Panc1 (cell line): Measurements from ENCODE around the gene UBC. TPM values are rescaled to one million over a fixed set of nuclear protein-coding genes. Genes with fewer than 3 reads are reported as not detected.

Experiments
- ATAC-seq: fragments of 200-7000 bp; cut with Tn5 transposase; 2 replicates; pipeline ENCODE4 v1.9.1; 2020; ENCODE audit warnings: mild to moderate bottlenecking, moderate library complexity
- BruUV-seq: library from RNA; stranded (reverse); fragments of 400-500 nt; replicated peaks from 2 replicates; lab custom pipeline; 2021; lab: Mats Ljungman, UMichigan
- CTCF ChIA-PET: fragments of 300-600 bp; sonication (Branson Sonifier 250); formaldehyde crosslinking; loops from one replicate; lab custom pipeline; 2022; ENCODE audit warnings: antibody characterized with exemption; lab: Charles Lee
- POLR2A ChIA-PET: fragments of 300-600 bp; sonication (Branson Sonifier 250); formaldehyde crosslinking; loops from one replicate; lab custom pipeline; 2022; ENCODE audit warnings: antibody characterized with exemption; lab: Charles Lee
- DNase-seq: peaks from one replicate; pipeline ENCODE4 v3.0.0-alpha.2; 2010; ENCODE audit warnings: low read depth, low spot score
- H3K27ac ChIP-seq: 2 replicates; pipeline ENCODE4 v1.5.1; 2011; ENCODE audit warnings: mild to moderate bottlenecking, low read length, inconsistent platforms
- H3K27me3 ChIP-seq: fragments of 200-500 bp; sonication (Bioruptor generic); 2 replicates; pipeline ENCODE4 v1.6.0; 2014; ENCODE audit warnings: low read length, inconsistent platforms; ENCODE audit not compliant: control insufficient read depth, insufficient read depth
- H3K36me3 ChIP-seq: fragments of 200-500 bp; sonication (Bioruptor generic); 2 replicates; pipeline ENCODE4 v1.5.1; 2014; ENCODE audit warnings: inconsistent platforms, mild to moderate bottlenecking, low read length, moderate library complexity; ENCODE audit not compliant: control insufficient read depth, insufficient read depth
- H3K4me1 ChIP-seq: 2 replicates; pipeline ENCODE4 v1.5.1; 2011; ENCODE audit warnings: inconsistent platforms, mild to moderate bottlenecking, low read length, moderate library complexity; ENCODE audit not compliant: control insufficient read depth, insufficient read depth
- H3K4me3 ChIP-seq, 2 experiments: 2 replicates each; pipeline ENCODE4 v1.5.1; 2011 to 2012; ENCODE audit warnings: low read depth in 2 of 2, low read length in 2 of 2, mild to moderate bottlenecking in 2 of 2, inconsistent platforms in 1 of 2, moderate library complexity in 1 of 2
- H3K9me3 ChIP-seq: fragments of 200-500 bp; sonication (Bioruptor generic); 2 replicates; pipeline ENCODE4 v1.5.1; 2014; ENCODE audit warnings: low read depth, mild to moderate bottlenecking, inconsistent platforms, low read length, moderate library complexity; ENCODE audit not compliant: control insufficient read depth, insufficient read depth
- CTCF ChIP-seq: fragments of 450-650 bp; IDR thresholded peaks from 2 replicates; pipeline ENCODE4 v1.5.1; 2017; ENCODE audit warnings: mild to moderate bottlenecking
- POLR2AphosphoS5 ChIP-seq: IDR thresholded peaks from 2 replicates; pipeline ENCODE4 v1.6.1; 2012; ENCODE audit warnings: mild to moderate bottlenecking, low read depth, low read length, moderate library complexity
- SIN3A ChIP-seq: IDR thresholded peaks from 2 replicates; pipeline ENCODE4 v1.6.1; 2012; ENCODE audit warnings: low read depth, mild to moderate bottlenecking, low read length, moderate library complexity, borderline replicate concordance; ENCODE audit not compliant: insufficient read depth
- TCF7L2 ChIP-seq: IDR thresholded peaks from 2 replicates; pipeline ENCODE4 v1.6.1; 2011; ENCODE audit warnings: mild to moderate bottlenecking, low read depth, low read length, inconsistent platforms
- in situ Hi-C: cut with HindIII; loops from 2 replicates; pipeline ENCODE4 v1.10.0; 2016; ENCODE audit warnings: low sequenced_read_pairs, low pct_unique_long_range_greater_than_20kb
- intact Hi-C: fragments of 100-400 bp; cut with micrococcal nuclease; formaldehyde crosslinking; loops from one replicate; pipeline ENCODE4 v1.10.0; 2022; ENCODE audit not compliant: unreplicated experiment
- total RNA-seq: library from RNA; stranded (reverse); gene quantifications from one replicate; pipeline ENCODE4 v1.2.1, GENCODE V29; 2021; ENCODE audit not compliant: unreplicated experiment
- TF ChIP-seq, protein P1 (sequence below), 2 experiments: IDR thresholded peaks; 2 replicates each; pipeline ENCODE4 v1.6.1; 2011 to 2012; ENCODE audit warnings: low read depth in 2 of 2, control low read depth in 1 of 2, low read length in 1 of 2, mild to moderate bottlenecking in 1 of 2, moderate library complexity in 1 of 2; ENCODE audit not compliant: insufficient read depth in 1 of 2

UBC gene
- total RNA-seq, 1 experiment from 2014 or later: 1,725 TPM

DNA sequence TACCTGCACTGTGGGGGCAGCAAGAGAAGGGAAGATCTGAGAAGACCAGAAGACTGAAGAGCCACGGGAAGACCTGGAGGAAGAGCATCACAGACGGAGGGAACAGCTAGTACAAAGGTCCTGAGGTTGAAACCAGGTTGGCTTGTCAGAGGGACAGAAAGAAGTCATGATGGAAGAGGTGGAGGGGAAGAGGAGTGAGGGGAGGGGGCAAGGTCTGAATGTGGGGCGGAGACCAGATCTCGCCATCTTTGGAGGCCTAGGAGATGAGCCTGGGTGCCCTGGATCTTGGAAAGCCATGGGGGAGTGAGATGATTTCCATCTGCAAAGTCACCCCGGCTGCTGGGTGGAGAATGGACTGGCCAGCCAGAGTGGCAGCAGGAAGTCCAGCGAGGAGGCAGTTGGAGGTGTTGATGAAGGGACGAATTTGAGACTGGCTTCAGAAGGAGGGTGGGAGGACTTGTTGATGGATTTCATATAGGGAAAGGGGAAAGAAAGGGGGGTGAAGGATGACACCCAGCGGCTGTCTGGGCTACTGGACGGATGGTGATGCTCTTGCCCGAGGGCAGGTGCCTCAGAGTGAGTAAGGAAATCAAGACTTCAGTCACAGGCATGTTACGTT, 14.6 kb upstream of the UBC start:
- Histone ChIP-seq H3K27me3 (no peaks in the 10 kb centered on the region), H3K4me3 (peak overlapping the region; percentile 87 to 100; a peak in 3 of 4 replicates), H3K4me1 (peaks cover 7% of the 10 kb centered on the region), H3K27ac (peak overlapping the region; percentile 84), H3K36me3 (no peaks in the 10 kb centered on the region), H3K9me3 (no peaks in the 10 kb centered on the region)
- CTCF ChIA-PET: no interaction called here
- in situ Hi-C loops: no loop called here
- no TSS peak for BruUV-seq
- DNase-seq (no peak), ATAC-seq (no peak)
- POLR2A ChIA-PET: interaction anchor here (0.8 to 1.9 kb wide), 3 partner anchors 10 to 14 kb away, joined by 4 to 10 read pairs (median 9); partner anchors contain the start of gene UBC
- intact Hi-C loops: no loop called here
- TF ChIP-seq SIN3A: no peak
- no peak for TF ChIP-seq POLR2AphosphoS5
- TF ChIP-seq CTCF: no peak
- TF ChIP-seq, protein P1, sequence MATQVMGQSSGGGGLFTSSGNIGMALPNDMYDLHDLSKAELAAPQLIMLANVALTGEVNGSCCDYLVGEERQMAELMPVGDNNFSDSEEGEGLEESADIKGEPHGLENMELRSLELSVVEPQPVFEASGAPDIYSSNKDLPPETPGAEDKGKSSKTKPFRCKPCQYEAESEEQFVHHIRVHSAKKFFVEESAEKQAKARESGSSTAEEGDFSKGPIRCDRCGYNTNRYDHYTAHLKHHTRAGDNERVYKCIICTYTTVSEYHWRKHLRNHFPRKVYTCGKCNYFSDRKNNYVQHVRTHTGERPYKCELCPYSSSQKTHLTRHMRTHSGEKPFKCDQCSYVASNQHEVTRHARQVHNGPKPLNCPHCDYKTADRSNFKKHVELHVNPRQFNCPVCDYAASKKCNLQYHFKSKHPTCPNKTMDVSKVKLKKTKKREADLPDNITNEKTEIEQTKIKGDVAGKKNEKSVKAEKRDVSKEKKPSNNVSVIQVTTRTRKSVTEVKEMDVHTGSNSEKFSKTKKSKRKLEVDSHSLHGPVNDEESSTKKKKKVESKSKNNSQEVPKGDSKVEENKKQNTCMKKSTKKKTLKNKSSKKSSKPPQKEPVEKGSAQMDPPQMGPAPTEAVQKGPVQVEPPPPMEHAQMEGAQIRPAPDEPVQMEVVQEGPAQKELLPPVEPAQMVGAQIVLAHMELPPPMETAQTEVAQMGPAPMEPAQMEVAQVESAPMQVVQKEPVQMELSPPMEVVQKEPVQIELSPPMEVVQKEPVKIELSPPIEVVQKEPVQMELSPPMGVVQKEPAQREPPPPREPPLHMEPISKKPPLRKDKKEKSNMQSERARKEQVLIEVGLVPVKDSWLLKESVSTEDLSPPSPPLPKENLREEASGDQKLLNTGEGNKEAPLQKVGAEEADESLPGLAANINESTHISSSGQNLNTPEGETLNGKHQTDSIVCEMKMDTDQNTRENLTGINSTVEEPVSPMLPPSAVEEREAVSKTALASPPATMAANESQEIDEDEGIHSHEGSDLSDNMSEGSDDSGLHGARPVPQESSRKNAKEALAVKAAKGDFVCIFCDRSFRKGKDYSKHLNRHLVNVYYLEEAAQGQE (IDR thresholded peaks at IDR 0.05; ENCODE audit: insufficient read depth in 1 of 2, low read depth in 2 of 2, low read length in 1 of 2): no peak
- no peak for TF ChIP-seq TCF7L2

- BruUV-seq: TSS peak; percentile 90
- no peak for TF ChIP-seq SIN3A
- TF ChIP-seq, protein P1 (IDR thresholded peaks at IDR 0.05; ENCODE audit: insufficient read depth in 1 of 2, low read depth in 2 of 2, low read length in 1 of 2): peak; percentile 16 to 50; a peak in 2 of 4 replicates
- H3K27me3 ChIP-seq: no peaks in the 10 kb centered on the region
- H3K36me3 ChIP-seq: no peaks in the 10 kb centered on the region
- peaks cover 9% of the 10 kb centered on the region for H3K4me1 ChIP-seq
- in situ Hi-C loops (no loop called here), intact Hi-C loops (no loop called here)
- POLR2A ChIA-PET: interaction anchor here (0.6 to 1.9 kb wide), 5 partner anchors 8 to 14 kb away, joined by 3 to 10 read pairs (median 8); partner anchors contain the start of gene UBC
- ATAC-seq: peak; percentile 82
- H3K9me3 ChIP-seq: no peaks in the 10 kb centered on the region
- peak overlapping the region; percentile 87 to 100 for H3K4me3 ChIP-seq
- DNase-seq: no peak
- peak overlapping the region; percentile 84 for H3K27ac ChIP-seq
- CTCF ChIA-PET: interaction anchor here (1.3 kb wide), 1 partner anchor 12 kb away, joined by 3 read pairs; no protein-coding TSS in a partner anchor
Measured at GRCh38 chr12:124928095-124928911, 13.9 kb upstream of the UBC start.
